GM13976 (cell line): ENCODE data around the gene SAP25.

ENCODE experiments used
- DNase-seq: peaks from one replicate; pipeline ENCODE4 v3.0.0; 2012; ENCODE audit warnings: low spot score
- in situ Hi-C: fragments of 300-500 bp; cut with MboI; formaldehyde crosslinking; loops from one replicate; pipeline ENCODE4 v1.12.0; 2022; ENCODE audit warnings: low sequenced_read_pairs, mixed read lengths, inconsistent platforms; ENCODE audit not compliant: unreplicated experiment
- TF ChIP-seq, protein P1 (sequence below): IDR thresholded peaks from 2 replicates; pipeline ENCODE4 v1.5.1; 2012; ENCODE audit warnings: borderline replicate concordance, mild to moderate bottlenecking; ENCODE audit not compliant: insufficient read depth; ENCODE audit errors: extremely low read depth, missing control alignments, control extremely low read depth

The SAP25 gene

DNA sequence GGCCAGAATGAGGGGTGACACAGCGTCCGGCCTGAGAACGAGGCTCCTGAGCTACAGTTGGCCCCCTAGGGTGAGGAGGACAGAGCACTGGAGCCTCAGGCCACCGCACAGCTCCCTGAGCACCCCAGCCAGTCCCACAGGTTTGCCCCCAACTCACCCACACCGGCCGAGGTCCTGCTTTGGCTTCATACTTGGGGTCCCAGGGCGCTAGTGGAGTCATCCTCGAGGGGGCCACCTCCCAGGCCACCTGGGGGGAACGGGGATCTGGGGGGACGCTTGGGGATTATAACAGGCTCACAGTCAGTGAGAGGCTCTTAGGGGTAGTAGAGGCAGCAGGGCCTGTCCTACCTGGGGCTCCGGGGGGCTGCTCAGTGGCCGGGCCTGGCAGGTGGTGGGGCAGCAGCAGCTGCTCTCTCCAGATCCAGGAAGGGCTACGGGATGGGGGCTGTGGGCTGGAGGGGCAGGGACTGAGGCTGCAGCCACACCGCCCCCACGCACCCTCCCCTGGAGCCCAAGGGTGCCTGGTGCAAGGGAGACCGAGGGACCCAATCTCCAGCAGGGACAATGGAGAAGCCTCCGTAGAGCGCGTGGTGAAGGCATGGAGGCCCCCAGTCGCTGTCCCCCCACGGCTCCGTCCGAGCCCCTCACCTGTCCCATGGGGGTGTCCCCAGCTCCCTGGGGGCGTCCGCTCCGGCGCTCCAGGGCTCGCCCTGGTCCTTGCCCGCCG lies 588 bp downstream of the SAP25 start:
- in situ Hi-C loops, result loop anchor here (25.0 kb wide), 1 partner anchor 111 kb away; the partner anchor contains the start of gene SPACDR
- no peak for DNase-seq
- TF ChIP-seq, protein P1, sequence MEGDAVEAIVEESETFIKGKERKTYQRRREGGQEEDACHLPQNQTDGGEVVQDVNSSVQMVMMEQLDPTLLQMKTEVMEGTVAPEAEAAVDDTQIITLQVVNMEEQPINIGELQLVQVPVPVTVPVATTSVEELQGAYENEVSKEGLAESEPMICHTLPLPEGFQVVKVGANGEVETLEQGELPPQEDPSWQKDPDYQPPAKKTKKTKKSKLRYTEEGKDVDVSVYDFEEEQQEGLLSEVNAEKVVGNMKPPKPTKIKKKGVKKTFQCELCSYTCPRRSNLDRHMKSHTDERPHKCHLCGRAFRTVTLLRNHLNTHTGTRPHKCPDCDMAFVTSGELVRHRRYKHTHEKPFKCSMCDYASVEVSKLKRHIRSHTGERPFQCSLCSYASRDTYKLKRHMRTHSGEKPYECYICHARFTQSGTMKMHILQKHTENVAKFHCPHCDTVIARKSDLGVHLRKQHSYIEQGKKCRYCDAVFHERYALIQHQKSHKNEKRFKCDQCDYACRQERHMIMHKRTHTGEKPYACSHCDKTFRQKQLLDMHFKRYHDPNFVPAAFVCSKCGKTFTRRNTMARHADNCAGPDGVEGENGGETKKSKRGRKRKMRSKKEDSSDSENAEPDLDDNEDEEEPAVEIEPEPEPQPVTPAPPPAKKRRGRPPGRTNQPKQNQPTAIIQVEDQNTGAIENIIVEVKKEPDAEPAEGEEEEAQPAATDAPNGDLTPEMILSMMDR, result no peak

DNA sequence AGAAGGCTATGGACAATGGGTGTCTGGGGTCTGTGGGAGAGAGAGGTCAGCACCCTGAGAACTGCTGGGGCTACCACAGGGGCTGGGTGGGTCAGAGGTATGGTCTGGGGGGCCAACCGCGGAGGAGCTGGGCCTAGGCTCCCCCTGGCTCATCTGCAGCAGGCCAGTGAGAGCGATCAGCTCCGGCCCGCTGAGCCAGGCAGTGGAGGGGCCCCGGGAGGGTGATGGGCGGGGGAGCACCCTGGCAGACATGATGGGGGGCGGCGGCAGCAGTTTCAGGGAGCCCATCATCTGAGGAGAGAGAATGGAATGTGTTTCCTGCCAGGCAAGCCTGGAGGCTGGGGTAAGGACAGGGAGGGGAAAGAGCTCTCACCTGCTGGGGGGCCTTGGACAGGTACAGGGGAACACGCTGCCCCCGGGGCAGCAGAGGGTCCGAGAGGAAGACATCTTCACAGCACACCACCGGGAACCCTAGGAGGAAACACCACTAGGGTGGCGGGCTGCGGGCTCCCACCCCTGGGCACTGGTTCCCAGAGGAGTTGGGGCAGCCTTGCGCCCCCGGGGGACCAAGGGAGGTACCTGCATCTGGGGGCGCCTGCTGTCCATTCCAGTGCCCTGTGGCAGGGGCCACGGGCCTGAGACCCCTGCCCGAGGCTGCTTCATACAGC lies 1.3 kb downstream of the SAP25 start:
- TF ChIP-seq, protein P1, result no peak
- in situ Hi-C loops, result loop anchor here (25.0 kb wide), 1 partner anchor 110 kb away; the partner anchor contains the start of gene SPACDR
- DNase-seq, result no peak

DNA sequence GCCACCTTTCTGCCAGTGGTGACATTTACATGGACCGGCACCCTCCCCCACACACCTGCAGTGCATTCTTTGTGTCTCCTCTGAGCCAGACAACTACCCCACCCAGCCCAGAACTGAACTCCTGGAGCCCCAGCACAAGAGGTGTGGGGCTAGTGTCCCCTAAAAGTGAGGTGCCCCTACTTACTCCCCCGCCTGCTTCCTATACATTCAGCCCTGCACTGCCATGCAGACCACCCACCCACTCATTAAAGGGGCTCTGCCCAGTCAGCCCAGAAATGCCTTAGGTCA lies 1.9 kb downstream of the SAP25 start:
- TF ChIP-seq, protein P1, result no peak
- DNase-seq, result no peak
- in situ Hi-C loops, result loop anchor here (25.0 kb wide), 1 partner anchor 109 kb away; the partner anchor contains the start of gene SPACDR

DNA sequence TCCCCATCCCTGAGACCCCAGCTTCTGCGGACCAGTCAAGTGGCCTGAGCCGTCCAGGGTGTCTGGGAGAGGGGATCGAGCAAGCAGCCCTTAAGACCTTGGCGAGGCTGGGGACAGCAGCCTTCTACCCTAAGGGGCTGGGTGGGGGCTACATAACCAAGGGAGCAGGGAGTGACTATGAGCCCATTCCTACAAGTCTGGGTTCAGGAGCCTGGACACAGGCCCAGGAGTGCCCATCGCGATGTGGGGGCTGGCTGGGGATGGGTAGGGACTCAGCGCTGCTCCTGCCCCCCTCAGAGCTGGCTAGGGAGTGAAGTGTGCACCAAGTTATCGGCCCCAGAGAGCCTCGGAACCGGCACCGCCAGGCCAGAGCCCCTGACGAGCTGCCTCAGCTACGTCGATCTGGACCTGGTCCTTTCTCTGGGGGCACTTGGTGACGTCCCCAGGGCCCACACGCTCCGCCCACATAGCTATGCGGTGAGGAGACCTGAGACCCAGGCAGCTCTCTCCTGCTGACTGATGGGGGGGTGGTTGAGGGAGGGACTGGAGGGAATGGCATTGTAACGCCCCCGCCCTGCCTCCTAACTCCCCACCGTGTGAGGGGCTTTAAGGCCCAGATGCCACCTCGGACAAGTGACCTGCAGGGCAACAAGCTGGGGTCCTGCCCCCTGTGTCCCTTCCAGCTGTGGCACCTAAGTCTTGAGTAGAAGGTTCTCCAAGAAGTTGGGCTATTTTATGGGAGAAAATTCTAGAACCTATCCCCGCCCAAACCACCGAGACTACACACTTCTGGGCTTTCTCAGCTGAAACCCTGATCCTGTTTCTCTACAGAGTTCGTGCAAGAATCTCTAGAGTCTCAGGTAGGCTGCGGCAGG lies 2.5 kb downstream of the SAP25 start:
- in situ Hi-C loops, result loop anchor here (25.0 kb wide), 1 partner anchor 109 kb away; the partner anchor contains the start of gene SPACDR
- TF ChIP-seq, protein P1, result no peak
- no peak for DNase-seq

DNA sequence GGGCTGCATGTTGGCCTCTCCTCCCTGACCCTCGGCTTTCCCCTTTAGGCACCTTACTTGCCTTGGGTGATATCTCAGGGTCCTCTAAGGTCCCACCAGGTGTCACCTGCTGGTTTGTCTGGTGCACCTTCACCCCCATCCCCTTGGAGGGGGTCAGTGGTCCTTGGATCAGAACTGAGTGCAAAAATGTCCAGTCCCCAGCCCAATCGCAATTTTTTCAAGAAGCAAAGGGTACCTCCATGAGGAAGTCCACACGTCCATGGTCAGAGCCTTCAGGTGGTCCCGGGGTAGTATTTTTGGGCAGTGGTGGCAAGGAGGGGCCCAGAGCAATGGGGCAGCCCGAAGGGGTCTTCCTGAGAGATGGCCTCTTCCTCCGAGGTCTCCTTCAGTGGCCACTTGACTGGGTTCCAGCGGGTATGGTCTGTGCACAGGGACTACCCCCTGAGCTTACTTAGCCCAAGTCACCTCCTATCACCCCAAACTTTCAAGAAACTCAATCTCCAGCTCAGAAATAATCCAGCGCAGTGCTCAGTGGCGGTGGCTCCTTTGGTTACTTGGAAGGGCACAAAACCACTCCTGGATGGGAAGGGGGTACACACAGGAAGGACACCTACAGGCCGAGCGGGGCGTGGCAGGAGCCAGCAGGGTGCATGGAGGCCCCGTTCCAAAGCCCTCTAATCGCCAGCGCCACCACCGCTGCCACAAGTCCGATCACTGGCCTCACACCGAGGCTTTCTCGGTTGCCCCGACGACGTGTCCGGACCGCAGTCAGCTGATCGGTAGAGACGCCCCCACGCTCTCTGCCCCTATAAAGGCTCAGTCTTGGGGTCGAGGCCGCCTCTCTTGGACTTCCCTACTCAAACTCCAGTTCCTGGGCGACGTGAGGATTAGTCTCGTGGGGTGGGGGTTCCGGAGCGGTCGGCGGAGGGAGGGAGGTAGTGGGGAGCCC lies 4.5 kb downstream of the SAP25 start:
- TF ChIP-seq, protein P1, result peak; percentile 42
- peak; percentile 73 for DNase-seq
- in situ Hi-C loops, result loop anchor here (25.0 kb wide), 1 partner anchor 107 kb away; the partner anchor contains the start of gene SPACDR
